GM12878 (cell line): Measurements from ENCODE around the gene DUXB. TPM values are rescaled to one million over a fixed set of nuclear protein-coding genes. Genes with fewer than 3 reads are reported as not detected.

Experiments used
- ATAC-seq: fragments of 200-7000 bp; cut with Tn5 transposase; 3 replicates; pipeline ENCODE4 v1.9.1; 2020; ENCODE audit warnings: mild to moderate bottlenecking, moderate library complexity
- BruUV-seq: library from RNA; stranded (reverse); fragments of 400-500 nt; replicated peaks from 2 replicates; lab custom pipeline; 2021; lab: Mats Ljungman, UMichigan
- CTCF ChIA-PET: fragments of 300-600 bp; sonication (Branson Sonifier 250); formaldehyde crosslinking; extraction: SDS; loops from one replicate; lab custom pipeline; 2021; ENCODE audit warnings: inconsistent platforms; lab: Yijun Ruan, JAX
- POLR2A ChIA-PET: fragments of 350-600 bp; formaldehyde crosslinking; extraction: SDS; loops from one replicate; lab custom pipeline; 2021; ENCODE audit warnings: inconsistent platforms; lab: Charles Lee
- RAD21 ChIA-PET: fragments of 300-600 bp; sonication (Branson Sonifier 250); formaldehyde crosslinking; loops from one replicate; lab custom pipeline; 2023; ENCODE audit warnings: antibody characterized with exemption; ENCODE audit not compliant: unreplicated experiment; lab: Charles Lee
- SMC1A ChIA-PET: fragments of 300-600 bp; sonication (Branson Sonifier 250); formaldehyde crosslinking; loops from one replicate; lab custom pipeline; 2023; ENCODE audit not compliant: unreplicated experiment, uncharacterized antibody; lab: Charles Lee
- DNase-seq: peaks from one replicate; pipeline ENCODE4 v3.0.0-alpha.2; 2011; ENCODE audit warnings: low read depth, low spot score
- FAIRE-seq: peaks from 3 replicates; lab custom pipeline; 2011; peaks lifted over from hg19 to GRCh38; lab: Jason Lieb, UNC
- H2AFZ ChIP-seq: 2 replicates; pipeline ENCODE4 v1.6.0; 2011; ENCODE audit warnings: low read depth, low read length, control low read depth; ENCODE audit not compliant: control insufficient read depth
- H3K27ac ChIP-seq: 2 replicates; pipeline ENCODE4 v1.5.1; 2011; ENCODE audit warnings: control low read depth; ENCODE audit not compliant: control insufficient read depth, insufficient read depth
- H3K27me3 ChIP-seq, 2 experiments: replicated peaks in 1 of 2; 2 replicates each; pipeline versions ENCODE4 v1.6.0 to v1.6.1; 2011; ENCODE audit warnings: low read length in 1 of 2; ENCODE audit not compliant: control insufficient read depth in 2 of 2, insufficient read depth in 2 of 2
- H3K36me3 ChIP-seq, 2 experiments: 2 replicates each; pipeline ENCODE4 v1.5.1; 2011; ENCODE audit warnings: low read length in 1 of 2; ENCODE audit not compliant: control insufficient read depth in 2 of 2, insufficient read depth in 2 of 2
- H3K4me1 ChIP-seq: 2 replicates; pipeline ENCODE4 v1.6.1; 2011; ENCODE audit warnings: mild to moderate bottlenecking, low read length, moderate library complexity, mixed read lengths; ENCODE audit not compliant: control insufficient read depth, insufficient read depth
- H3K4me2 ChIP-seq: 2 replicates; pipeline ENCODE4 v1.6.0; 2011; ENCODE audit warnings: control low read depth; ENCODE audit not compliant: control insufficient read depth, insufficient read depth
- H3K4me3 ChIP-seq: fragments of 200-600 bp; sonication (generic); 2 replicates; pipeline ENCODE4 v1.5.1; 2016
- H3K79me2 ChIP-seq: 2 replicates; pipeline ENCODE4 v1.6.0; 2011; ENCODE audit warnings: low read length; ENCODE audit not compliant: control insufficient read depth, insufficient read depth
- H3K9ac ChIP-seq: 2 replicates; pipeline ENCODE4 v1.8.0; 2011; ENCODE audit warnings: low read length, control low read depth, mixed read lengths; ENCODE audit not compliant: control insufficient read depth, insufficient read depth
- H3K9me3 ChIP-seq: replicated peaks from 3 replicates; pipeline ENCODE4 v1.5.1; 2011; ENCODE audit warnings: mild to moderate bottlenecking, low read length; ENCODE audit not compliant: control insufficient read depth, insufficient read depth
- H4K20me1 ChIP-seq: 2 replicates; pipeline ENCODE4 v1.6.0; 2011; ENCODE audit not compliant: control insufficient read depth, insufficient read depth
- CBX5 ChIP-seq: sonication (generic); IDR thresholded peaks from 2 replicates; pipeline ENCODE4 v1.6.1; 2016; ENCODE audit warnings: low read depth, moderate library complexity, mild to moderate bottlenecking, inconsistent platforms
- CHD2 ChIP-seq: IDR thresholded peaks from 2 replicates; pipeline ENCODE4 v1.6.1; 2011; ENCODE audit warnings: low read depth, low read length, improper control_type of control experiment, borderline replicate concordance
- EZH2 ChIP-seq: IDR thresholded peaks from 2 replicates; pipeline ENCODE4 v1.6.1; 2012; ENCODE audit warnings: low read depth, mild to moderate bottlenecking, control low read depth, inconsistent platforms, low read length, borderline replicate concordance; ENCODE audit not compliant: control insufficient read depth
- GABPA ChIP-seq: IDR thresholded peaks from 2 replicates; pipeline ENCODE4 v1.6.1; 2014; ENCODE audit warnings: antibody characterized with exemption, low read depth, mild to moderate bottlenecking, inconsistent platforms
- JUNB ChIP-seq: IDR thresholded peaks from 2 replicates; pipeline ENCODE4 v1.6.1; 2016; ENCODE audit warnings: antibody characterized with exemption, mild to moderate bottlenecking
- LARP7 ChIP-seq: fragments of 450-650 bp; IDR thresholded peaks from 2 replicates; pipeline ENCODE4 v1.6.1; 2017; ENCODE audit warnings: mild to moderate bottlenecking
- MLLT1 ChIP-seq: fragments of 450-650 bp; IDR thresholded peaks from 2 replicates; pipeline ENCODE4 v1.6.1; 2016; ENCODE audit warnings: mild to moderate bottlenecking
- NFIC ChIP-seq: IDR thresholded peaks from 2 replicates; pipeline ENCODE4 v1.6.1; 2012; ENCODE audit warnings: low read depth, mild to moderate bottlenecking, inconsistent platforms, low read length, moderate library complexity
- TAF1 ChIP-seq: IDR thresholded peaks from 2 replicates; pipeline ENCODE4 v1.6.1; 2011; ENCODE audit warnings: mild to moderate bottlenecking, low read depth, low read length, borderline replicate concordance
- TCF12 ChIP-seq: IDR thresholded peaks from 2 replicates; pipeline ENCODE4 v1.6.1; 2011; ENCODE audit warnings: low read depth, mild to moderate bottlenecking, low read length
- ZNF592 ChIP-seq: fragments of 450-650 bp; IDR thresholded peaks from 2 replicates; pipeline ENCODE4 v1.6.1; 2017; ENCODE audit warnings: mild to moderate bottlenecking, moderate library complexity
- WGBS: methylation state at CpG from one replicate; pipeline ENCODE4 v1.1.6; 2016; ENCODE audit warnings: low lambda C conversion rate; ENCODE audit not compliant: insufficient replicate concordance, insufficient coverage; ENCODE audit errors: missing lambda C conversion rate; 5-methylcytosine and 5-hydroxymethylcytosine counted together
- in situ Hi-C: fragments of 300-500 bp; cut with MboI; formaldehyde crosslinking; loops from 9 replicates; pipeline ENCODE4 v1.14.3; 2018; ENCODE audit warnings: mixed read lengths
- intact Hi-C: fragments of 100-400 bp; cut with micrococcal nuclease; formaldehyde crosslinking; loops from one replicate; pipeline ENCODE4 v1.14.2; 2022; ENCODE audit not compliant: unreplicated experiment
- polyA plus RNA-seq, 11 experiments: library from polyadenylated mRNA; depleted of rRNA in 4 of 11; unstranded in 6 of 11; stranded (reverse) in 5 of 11; fragments of >200 nt; fragmentation: Nextera tagmentation in 4 of 11; fragmentation: Illumina TruSeq in 1 of 11; extraction: Ambion mirVana in 4 of 11; extraction: Trizol in 1 of 11; gene quantifications; 1 replicate in 1 of 11; 2 replicates in 10 of 11; pipeline versions ENCODE4 v1.2.1 to v1.2.3, GENCODE V29; 2011 to 2016; ENCODE audit warnings: inconsistent platforms in 2 of 11, missing spikeins in 2 of 11, low read depth in 1 of 11
- total RNA-seq, 4 experiments: library from RNA; depleted of rRNA in 3 of 4; stranded (reverse); fragments of >200 nt in 3 of 4; fragmentation: Illumina TruSeq in 1 of 4; extraction: Trizol in 1 of 4; gene quantifications; 2 replicates each; pipeline versions ENCODE4 v1.2.1 to v1.2.3, GENCODE V29; 2013 to 2021
- TF ChIP-seq, protein P1 (sequence below): IDR thresholded peaks from 2 replicates; pipeline ENCODE4 v1.6.1; 2012; ENCODE audit warnings: low read length, inconsistent platforms
- TF ChIP-seq, protein P2 (sequence below): IDR thresholded peaks from 2 replicates; pipeline ENCODE4 v1.6.1; 2012; ENCODE audit warnings: low read depth, low read length, improper control_type of control experiment

DUXB gene
- total and polyA plus RNA-seq, 10 of the 15 experiments (the other 5 are each of a cell fraction or from before 2014, with no cell fraction given): 0.05 TPM; not detected in 9

DNA sequence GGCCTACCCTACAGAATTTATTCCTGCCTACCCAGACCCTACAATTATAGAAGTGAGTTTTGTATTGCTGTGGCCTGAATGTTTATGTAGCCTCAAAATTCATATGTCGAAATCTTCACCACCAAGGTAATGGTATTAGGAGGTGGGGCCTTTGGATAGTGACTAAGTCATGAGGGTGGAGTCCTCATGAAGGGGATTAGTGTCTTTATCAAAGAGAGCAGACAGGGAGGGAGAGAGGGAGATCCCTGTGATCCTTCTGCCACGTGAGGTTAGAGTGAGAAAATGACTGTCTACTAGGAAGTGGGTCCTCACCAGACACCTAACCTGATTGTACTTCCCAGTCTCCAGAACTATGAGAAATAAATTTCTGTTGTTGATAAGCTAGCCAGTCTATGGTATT, 981 bp upstream of the DUXB start (continued):
- no peak for TF ChIP-seq MLLT1

GRCh38 chr16:75697571-75697970, 3.7 kb downstream of the DUXB start:
- H3K9me3 ChIP-seq: no peaks in the 10 kb centered on the region
- ChIA-PET SMC1A (no interaction called here), POLR2A (no interaction called here), CTCF (no interaction called here), RAD21 (no interaction called here)
- H3K79me2 ChIP-seq: no peaks in the 10 kb centered on the region
- no peak overlapping the region for H3K4me2 ChIP-seq
- WGBS: 47% methylated on average over 5 of the region's 5 CpGs
- intact Hi-C loops (no loop called here), in situ Hi-C loops (no loop called here)
- DNase-seq (no peak), FAIRE-seq (no peak), ATAC-seq (no peak)
- no peak overlapping the region for H3K9ac ChIP-seq
- no peak overlapping the region for H3K4me3 ChIP-seq
- no peak for TF ChIP-seq ZNF592
- TF ChIP-seq TCF12: no peak
- TF ChIP-seq, protein P1, sequence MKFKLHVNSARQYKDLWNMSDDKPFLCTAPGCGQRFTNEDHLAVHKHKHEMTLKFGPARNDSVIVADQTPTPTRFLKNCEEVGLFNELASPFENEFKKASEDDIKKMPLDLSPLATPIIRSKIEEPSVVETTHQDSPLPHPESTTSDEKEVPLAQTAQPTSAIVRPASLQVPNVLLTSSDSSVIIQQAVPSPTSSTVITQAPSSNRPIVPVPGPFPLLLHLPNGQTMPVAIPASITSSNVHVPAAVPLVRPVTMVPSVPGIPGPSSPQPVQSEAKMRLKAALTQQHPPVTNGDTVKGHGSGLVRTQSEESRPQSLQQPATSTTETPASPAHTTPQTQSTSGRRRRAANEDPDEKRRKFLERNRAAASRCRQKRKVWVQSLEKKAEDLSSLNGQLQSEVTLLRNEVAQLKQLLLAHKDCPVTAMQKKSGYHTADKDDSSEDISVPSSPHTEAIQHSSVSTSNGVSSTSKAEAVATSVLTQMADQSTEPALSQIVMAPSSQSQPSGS: no peak
- no peak for TF ChIP-seq JUNB
- no peak for TF ChIP-seq TAF1
- no peak for TF ChIP-seq NFIC
- no peak for TF ChIP-seq LARP7
- TF ChIP-seq GABPA: no peak
- no peak for TF ChIP-seq EZH2
- no peak for TF ChIP-seq CBX5
- TF ChIP-seq, protein P2, sequence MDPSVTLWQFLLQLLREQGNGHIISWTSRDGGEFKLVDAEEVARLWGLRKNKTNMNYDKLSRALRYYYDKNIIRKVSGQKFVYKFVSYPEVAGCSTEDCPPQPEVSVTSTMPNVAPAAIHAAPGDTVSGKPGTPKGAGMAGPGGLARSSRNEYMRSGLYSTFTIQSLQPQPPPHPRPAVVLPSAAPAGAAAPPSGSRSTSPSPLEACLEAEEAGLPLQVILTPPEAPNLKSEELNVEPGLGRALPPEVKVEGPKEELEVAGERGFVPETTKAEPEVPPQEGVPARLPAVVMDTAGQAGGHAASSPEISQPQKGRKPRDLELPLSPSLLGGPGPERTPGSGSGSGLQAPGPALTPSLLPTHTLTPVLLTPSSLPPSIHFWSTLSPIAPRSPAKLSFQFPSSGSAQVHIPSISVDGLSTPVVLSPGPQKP: no peak
- no peak for TF ChIP-seq CHD2
- H3K4me1 ChIP-seq: no peaks in the 10 kb centered on the region
- H3K36me3 ChIP-seq: no peaks in the 10 kb centered on the region
- BruUV-seq: no TSS peak
- no peaks in the 10 kb centered on the region for H4K20me1 ChIP-seq
- no peak overlapping the region for H3K27ac ChIP-seq
- no peaks in the 10 kb centered on the region for H3K27me3 ChIP-seq
- H2AFZ ChIP-seq: no peak overlapping the region
